ENCODE data around the gene ZNF641. TPM values are rescaled to one million over a fixed set of nuclear protein-coding genes. Genes with fewer than 3 reads are reported as not detected.

Gene ZNF641
- total RNA-seq, 3 donors from 2014 or later, result 12.9 to 20.7 (median 13.5) TPM

GRCh38 chr12:48380596-48380995 is 29.9 kb upstream of the ZNF641 start:
- DNase-seq, result no peak
- Histone ChIP-seq H3K4me1 (ENCODE audit: low read depth) (no peaks in the 10 kb centered on the region), H3K9me3 (no peaks in the 10 kb centered on the region), H3K4me3 (no peak overlapping the region), H3K36me3 (ENCODE audit: low read depth) (no peaks in the 10 kb centered on the region)
- intact Hi-C loops (cut with DNase I, micrococcal nuclease), result no loop called here
- no peak for ATAC-seq
- no peak for TF ChIP-seq CTCF (IDR thresholded peaks at IDR 0.05)

GRCh38 chr12:48379794-48380193 is 29.1 kb upstream of the ZNF641 start:
- no peak for ATAC-seq
- no peaks in the 10 kb centered on the region for H3K4me1 ChIP-seq (ENCODE audit: low read depth)
- H3K9me3 ChIP-seq, result no peaks in the 10 kb centered on the region
- H3K4me3 ChIP-seq, result no peak overlapping the region
- no peaks in the 10 kb centered on the region for H3K36me3 ChIP-seq (ENCODE audit: low read depth)
- DNase-seq, result no peak
- no peak for TF ChIP-seq CTCF (IDR thresholded peaks at IDR 0.05)
- intact Hi-C loops (cut with DNase I, micrococcal nuclease), result no loop called here

GRCh38 chr12:48377646-48378045 is 26.9 kb upstream of the ZNF641 start:
- no peaks in the 10 kb centered on the region for H3K4me1 ChIP-seq (ENCODE audit: low read depth)
- ATAC-seq (no peak), DNase-seq (no peak)
- TF ChIP-seq CTCF (IDR thresholded peaks at IDR 0.05), result no peak
- no peaks in the 10 kb centered on the region for H3K9me3 ChIP-seq
- intact Hi-C loops (cut with DNase I, micrococcal nuclease), result no loop called here
- H3K36me3 ChIP-seq (ENCODE audit: low read depth), result no peaks in the 10 kb centered on the region
- no peak overlapping the region for H3K4me3 ChIP-seq

GRCh38 chr12:48374164-48374563 is 23.4 kb upstream of the ZNF641 start:
- no peak for ATAC-seq

GRCh38 chr12:48366131-48366530 is 15.4 kb upstream of the ZNF641 start:
- ATAC-seq, result no peak
- TF ChIP-seq CTCF (IDR thresholded peaks at IDR 0.05), result no peak
- no peak for DNase-seq
- Histone ChIP-seq H3K36me3 (ENCODE audit: low read depth) (no peaks in the 10 kb centered on the region), H3K4me1 (ENCODE audit: low read depth) (no peaks in the 10 kb centered on the region), H3K4me3 (no peak overlapping the region), H3K9me3 (no peaks in the 10 kb centered on the region)
- intact Hi-C loops (cut with DNase I, micrococcal nuclease), result no loop called here

More at GRCh38 chr12:48374164-48374563, 23.4 kb upstream of the ZNF641 start:
- H3K4me3 ChIP-seq, result no peak overlapping the region
- intact Hi-C loops (cut with DNase I, micrococcal nuclease), result no loop called here
- no peak for DNase-seq
- no peaks in the 10 kb centered on the region for H3K9me3 ChIP-seq
- no peak for TF ChIP-seq CTCF (IDR thresholded peaks at IDR 0.05)
- H3K36me3 ChIP-seq (ENCODE audit: low read depth), result no peaks in the 10 kb centered on the region
- H3K4me1 ChIP-seq (ENCODE audit: low read depth), result no peaks in the 10 kb centered on the region

- Histone ChIP-seq H3K9me3 (no peaks in the 10 kb centered on the region), H3K36me3 (ENCODE audit: low read depth) (no peaks in the 10 kb centered on the region), H3K4me3 (no peak overlapping the region), H3K4me1 (ENCODE audit: low read depth) (no peaks in the 10 kb centered on the region)
- intact Hi-C loops (cut with DNase I, micrococcal nuclease), result no loop called here
- no peak for ATAC-seq
- no peak for TF ChIP-seq CTCF (IDR thresholded peaks at IDR 0.05)
- DNase-seq, result no peak
Observed at GRCh38 chr12:48361664-48362339, 11.1 kb upstream of the ZNF641 start.
